Peyer's patch (tissue), 4 donors: ENCODE measurements around the gene ZNF217.

Experiments
- POLR2A ChIP-seq, 2 donors: fragments of 450-650 bp; IDR thresholded peaks; one replicate each; pipeline ENCODE4 v1.5.1; 2017; ENCODE audit warnings: antibody characterized with exemption in 2 of 2, mild to moderate bottlenecking in 2 of 2, moderate library complexity in 2 of 2
- TF ChIP-seq, protein P1 (sequence below), 6 experiments: fragments of 450-650 bp in 4 of 6; fragments of 200-600 bp in 2 of 6; sonication (generic) in 1 of 6; IDR thresholded peaks; one replicate each; pipeline ENCODE4 v1.5.1; 2017 to 2019; ENCODE audit warnings: antibody characterized with exemption in 6 of 6, mild to moderate bottlenecking in 3 of 6, moderate library complexity in 1 of 6

DNA sequence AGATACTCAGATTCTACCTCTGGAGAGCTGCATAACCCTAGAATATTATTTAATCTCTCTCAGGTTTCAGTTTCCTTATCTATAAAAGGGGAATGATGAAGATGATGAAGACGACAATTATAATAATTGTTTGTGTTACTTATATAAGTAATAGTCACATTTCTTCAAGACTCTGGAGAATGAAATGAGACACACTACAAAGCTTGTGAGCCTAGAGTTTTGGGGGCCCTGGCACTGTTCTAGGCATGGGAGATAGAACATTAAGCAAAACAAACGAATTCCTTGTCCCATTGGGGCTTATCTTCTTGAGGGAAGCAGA lies 5.4 kb upstream of the ZNF217 start:
- TF ChIP-seq, protein P1, sequence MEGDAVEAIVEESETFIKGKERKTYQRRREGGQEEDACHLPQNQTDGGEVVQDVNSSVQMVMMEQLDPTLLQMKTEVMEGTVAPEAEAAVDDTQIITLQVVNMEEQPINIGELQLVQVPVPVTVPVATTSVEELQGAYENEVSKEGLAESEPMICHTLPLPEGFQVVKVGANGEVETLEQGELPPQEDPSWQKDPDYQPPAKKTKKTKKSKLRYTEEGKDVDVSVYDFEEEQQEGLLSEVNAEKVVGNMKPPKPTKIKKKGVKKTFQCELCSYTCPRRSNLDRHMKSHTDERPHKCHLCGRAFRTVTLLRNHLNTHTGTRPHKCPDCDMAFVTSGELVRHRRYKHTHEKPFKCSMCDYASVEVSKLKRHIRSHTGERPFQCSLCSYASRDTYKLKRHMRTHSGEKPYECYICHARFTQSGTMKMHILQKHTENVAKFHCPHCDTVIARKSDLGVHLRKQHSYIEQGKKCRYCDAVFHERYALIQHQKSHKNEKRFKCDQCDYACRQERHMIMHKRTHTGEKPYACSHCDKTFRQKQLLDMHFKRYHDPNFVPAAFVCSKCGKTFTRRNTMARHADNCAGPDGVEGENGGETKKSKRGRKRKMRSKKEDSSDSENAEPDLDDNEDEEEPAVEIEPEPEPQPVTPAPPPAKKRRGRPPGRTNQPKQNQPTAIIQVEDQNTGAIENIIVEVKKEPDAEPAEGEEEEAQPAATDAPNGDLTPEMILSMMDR (IDR thresholded peaks at IDR 0.05) = no peak
- no peak for TF ChIP-seq POLR2A (IDR thresholded peaks at IDR 0.05)
